ENCODE data around the gene CLRN1.

GRCh38 chr3:150926328-150926727 lies 46.2 kb downstream of the CLRN1 start:
- TF ChIP-seq CTCF (IDR thresholded peaks at IDR 0.05) = no peak
- no peak for TF ChIP-seq POLR2A (IDR thresholded peaks at IDR 0.05)
- TF ChIP-seq POLR2AphosphoS5 (IDR thresholded peaks at IDR 0.05) = no peak

Data from transverse colon (tissue), 4 donors.